ENCODE results near the gene BRD2.

Gene BRD2

GRCh38 chr6:33001685-33002084 is 33.3 kb downstream of the BRD2 start:
- no peak for DNase-seq

- DNase-seq = no peak
Observed at GRCh38 chr6:33004940-33005339, 36.5 kb downstream of the BRD2 start.

- no peak for DNase-seq
Observed at GRCh38 chr6:33007831-33008400, 39.5 kb downstream of the BRD2 start.

GRCh38 chr6:33008944-33009861 is 40.8 kb downstream of the BRD2 start, which contains the start of gene HLA-DOA:
TSS of gene HLA-DOA (minus strand) at chr6:33009591.
- peak; percentile 59 for DNase-seq

- no peak for DNase-seq
Observed at GRCh38 chr6:33010356-33010755, 42.0 kb downstream of the BRD2 start.

GRCh38 chr6:33013608-33014007 is 45.2 kb downstream of the BRD2 start:
- no peak for DNase-seq

GRCh38 chr6:33014841-33015634 is 46.6 kb downstream of the BRD2 start:
- peak; percentile 61 for DNase-seq

GRCh38 chr6:33015798-33016197 is 47.4 kb downstream of the BRD2 start:
- DNase-seq = no peak

GRCh38 chr6:33017018-33017417 is 48.6 kb downstream of the BRD2 start:
- no peak for DNase-seq

- DNase-seq = no peak
Observed at GRCh38 chr6:33017694-33018353, 49.4 kb downstream of the BRD2 start.

- DNase-seq = no peak
Observed at GRCh38 chr6:33018418-33018817, 50.0 kb downstream of the BRD2 start.

GRCh38 chr6:33018904-33019303 is 50.5 kb downstream of the BRD2 start:
- DNase-seq = no peak

GRCh38 chr6:33019372-33019771 is 51.0 kb downstream of the BRD2 start:
- DNase-seq = no peak

- DNase-seq = no peak
Observed at GRCh38 chr6:33021917-33022316, 53.5 kb downstream of the BRD2 start.

GRCh38 chr6:33023536-33023935 is 55.1 kb downstream of the BRD2 start:
- no peak for DNase-seq

- DNase-seq = no peak
Observed at GRCh38 chr6:33024521-33024920, 56.1 kb downstream of the BRD2 start.

GRCh38 chr6:33028220-33028849 is 59.9 kb downstream of the BRD2 start:
- DNase-seq = no peak

- no peak for DNase-seq
Observed at GRCh38 chr6:33029328-33030184, 61.2 kb downstream of the BRD2 start.

- no peak for DNase-seq
Observed at GRCh38 chr6:33030245-33030644, 61.9 kb downstream of the BRD2 start.
